ENCODE measurements around the gene GDI2. TPM values are rescaled to one million over a fixed set of nuclear protein-coding genes. Genes with fewer than 3 reads are reported as not detected.
A peak's percentile ranks its signal among the peaks of the same experiment; 100 is the strongest.

GDI2 gene
- total and polyA plus RNA-seq, 9 of the 15 experiments (the other 6 are each of a cell fraction or from before 2014, with no cell fraction given), result 262 to 424 (median 287) TPM

GRCh38 chr10:5813341-5814109 lies at the start of gene GDI2 (continued):
- TF ChIP-seq ZSCAN32 (CRISPR knock-in tag; IDR thresholded peaks at IDR 0.05), result no peak
- peak; percentile 91 for TF ChIP-seq VEZF1 (CRISPR knock-in tag; IDR thresholded peaks at IDR 0.05)
- TF ChIP-seq ELF2 (CRISPR knock-in tag; IDR thresholded peaks at IDR 0.05), result peak; percentile 86
- TF ChIP-seq HOMEZ (CRISPR knock-in tag; IDR thresholded peaks at IDR 0.05), result 0 out of 2 replicates have a peak, but pooled peaks have one; percentile 2
- no peak for TF ChIP-seq FOXA1 (IDR thresholded peaks at IDR 0.05; ENCODE audit: borderline replicate concordance)
- TF ChIP-seq CSDE1 (IDR thresholded peaks at IDR 0.05), result no peak
- TF ChIP-seq ZNF57 (CRISPR knock-in tag; IDR thresholded peaks at IDR 0.05), result no peak
- no peak for TF ChIP-seq ZBTB5 (IDR thresholded peaks at IDR 0.05)
- TF ChIP-seq ZNF140 (CRISPR knock-in tag; IDR thresholded peaks at IDR 0.05), result no peak
- no peak for TF ChIP-seq FOXK1 (CRISPR knock-in tag; IDR thresholded peaks at IDR 0.05; ENCODE audit: borderline replicate concordance)
- TF ChIP-seq SPI1 (IDR thresholded peaks at IDR 0.05; ENCODE audit: borderline replicate concordance, low read depth, low read length), result peak; percentile 67; the same call in 1 of the 2 replicates
- TF ChIP-seq BRCA1 (IDR thresholded peaks at IDR 0.05), result no peak
- 0 out of 2 replicates have a peak, but pooled peaks have one; percentile 33 for TF ChIP-seq BRCA1 (CRISPR knock-in tag; IDR thresholded peaks at IDR 0.05)
- no peak; a peak in 1 of 3 replicates for TF ChIP-seq CBX3 (IDR thresholded peaks at IDR 0.05; ENCODE audit: borderline replicate concordance in 1 of 2, low read length in 2 of 2)
- TF ChIP-seq MXD1 (CRISPR knock-in tag; IDR thresholded peaks at IDR 0.05; ENCODE audit: borderline replicate concordance, poor library complexity, severe bottlenecking), result peak; percentile 98
- 0 out of 2 replicates have a peak, but pooled peaks have one; percentile 67 for TF ChIP-seq ETS1 (conservative IDR thresholded peaks at IDR 0.05; ENCODE audit: control insufficient read depth, low read depth, low read length)
- TF ChIP-seq KLF10 (CRISPR knock-in tag; IDR thresholded peaks at IDR 0.05), result no peak
- TF ChIP-seq ZNF780A (CRISPR knock-in tag; IDR thresholded peaks at IDR 0.05), result no peak
- TF ChIP-seq NR0B1 (IDR thresholded peaks at IDR 0.05; ENCODE audit: partially characterized antibody), result no peak

Measured in K562 (cell line).